ENCODE data around the gene NTNG1. TPM values are rescaled to one million over a fixed set of nuclear protein-coding genes. Genes with fewer than 3 reads are reported as not detected.

The NTNG1 gene
- total RNA-seq, 1 donor from 2014 or later: 25.8 TPM

GRCh38 chr1:107524301-107524700, 383.5 kb downstream of the NTNG1 start:
- no peak for DNase-seq (ENCODE audit: low read depth)
- TF ChIP-seq, protein P1, sequence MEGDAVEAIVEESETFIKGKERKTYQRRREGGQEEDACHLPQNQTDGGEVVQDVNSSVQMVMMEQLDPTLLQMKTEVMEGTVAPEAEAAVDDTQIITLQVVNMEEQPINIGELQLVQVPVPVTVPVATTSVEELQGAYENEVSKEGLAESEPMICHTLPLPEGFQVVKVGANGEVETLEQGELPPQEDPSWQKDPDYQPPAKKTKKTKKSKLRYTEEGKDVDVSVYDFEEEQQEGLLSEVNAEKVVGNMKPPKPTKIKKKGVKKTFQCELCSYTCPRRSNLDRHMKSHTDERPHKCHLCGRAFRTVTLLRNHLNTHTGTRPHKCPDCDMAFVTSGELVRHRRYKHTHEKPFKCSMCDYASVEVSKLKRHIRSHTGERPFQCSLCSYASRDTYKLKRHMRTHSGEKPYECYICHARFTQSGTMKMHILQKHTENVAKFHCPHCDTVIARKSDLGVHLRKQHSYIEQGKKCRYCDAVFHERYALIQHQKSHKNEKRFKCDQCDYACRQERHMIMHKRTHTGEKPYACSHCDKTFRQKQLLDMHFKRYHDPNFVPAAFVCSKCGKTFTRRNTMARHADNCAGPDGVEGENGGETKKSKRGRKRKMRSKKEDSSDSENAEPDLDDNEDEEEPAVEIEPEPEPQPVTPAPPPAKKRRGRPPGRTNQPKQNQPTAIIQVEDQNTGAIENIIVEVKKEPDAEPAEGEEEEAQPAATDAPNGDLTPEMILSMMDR (conservative IDR thresholded peaks at IDR 0.05; ENCODE audit: low read depth, low read length): no peak
- no peak overlapping the region for H3K4me3 ChIP-seq (ENCODE audit: low read depth, low read length)

DNA sequence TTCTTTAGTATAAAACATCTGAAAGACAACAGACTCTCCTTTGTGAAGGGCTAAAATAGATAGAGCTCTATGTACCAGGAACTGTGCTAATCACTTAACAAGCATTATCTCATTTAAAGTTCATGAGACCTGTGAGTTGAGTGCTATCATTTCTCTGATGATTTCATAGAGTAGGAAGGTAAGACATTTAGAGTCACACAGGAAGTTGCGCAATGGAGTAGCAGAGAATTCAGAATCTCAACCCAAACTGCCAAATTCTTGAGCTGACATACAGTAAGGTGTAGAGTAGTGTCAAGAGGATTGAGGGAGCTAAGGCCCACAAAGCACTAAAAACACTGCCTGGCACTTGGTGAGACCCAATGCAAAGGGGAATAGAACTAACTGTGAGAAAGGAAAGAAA, 384.3 kb downstream of the NTNG1 start:
- TF ChIP-seq, protein P1 (conservative IDR thresholded peaks at IDR 0.05; ENCODE audit: low read depth, low read length): no peak
- H3K4me3 ChIP-seq (ENCODE audit: low read depth, low read length): no peak overlapping the region
- no peak for DNase-seq (ENCODE audit: low read depth)

- TF ChIP-seq, protein P1 (conservative IDR thresholded peaks at IDR 0.05; ENCODE audit: low read depth, low read length): no peak
- DNase-seq (ENCODE audit: low read depth): no peak
- no peak overlapping the region for H3K4me3 ChIP-seq (ENCODE audit: low read depth, low read length)
These were observed 385.1 kb downstream of the NTNG1 start for GRCh38 chr1:107525961-107526360.

- no peak overlapping the region for H3K4me3 ChIP-seq (ENCODE audit: low read depth, low read length)
- TF ChIP-seq, protein P1 (conservative IDR thresholded peaks at IDR 0.05; ENCODE audit: low read depth, low read length): no peak
- no peak for DNase-seq (ENCODE audit: low read depth)
These were observed 385.8 kb downstream of the NTNG1 start for GRCh38 chr1:107526524-107527198.

DNA sequence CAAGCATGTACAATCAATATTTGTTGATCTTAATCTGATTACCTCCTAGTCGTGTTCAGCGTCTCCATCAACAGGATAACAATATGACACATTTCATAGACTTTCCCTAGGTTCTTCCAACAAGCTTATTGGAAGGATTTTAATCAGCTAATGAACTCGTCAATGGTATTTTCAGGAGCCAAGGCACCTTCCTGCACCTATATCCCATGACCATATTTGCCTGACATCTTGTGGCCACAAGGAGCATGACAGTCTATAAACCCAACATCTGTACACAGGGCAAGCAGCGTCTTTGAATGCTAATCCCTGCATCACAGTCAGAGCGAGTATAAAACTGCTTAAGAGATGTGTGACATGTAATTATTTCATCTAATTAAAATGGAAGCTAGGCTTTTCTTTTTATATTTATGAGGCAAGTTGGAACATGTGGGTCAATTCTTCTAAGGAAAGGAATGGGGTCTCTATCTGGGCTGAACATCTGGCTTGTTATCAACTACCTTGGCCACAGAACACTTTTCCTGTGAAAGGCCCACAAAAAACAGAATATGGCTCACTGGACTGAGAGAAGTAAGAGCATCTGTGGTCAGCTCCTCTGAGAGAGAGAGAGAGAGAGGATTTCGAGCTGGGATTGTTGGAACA, 388.8 kb downstream of the NTNG1 start:
- no peak overlapping the region for H3K4me3 ChIP-seq (ENCODE audit: low read depth, low read length)
- DNase-seq (ENCODE audit: low read depth): peak; percentile 15
- TF ChIP-seq, protein P1 (conservative IDR thresholded peaks at IDR 0.05; ENCODE audit: low read depth, low read length): peak; percentile 88

- H3K4me3 ChIP-seq (ENCODE audit: low read depth, low read length): no peak overlapping the region
- DNase-seq (ENCODE audit: low read depth): no peak
- TF ChIP-seq, protein P1 (conservative IDR thresholded peaks at IDR 0.05; ENCODE audit: low read depth, low read length): no peak
These were observed 389.7 kb downstream of the NTNG1 start for GRCh38 chr1:107530543-107530942.

All from epithelial cell of proximal tubule (primary cell).